Measurements from ENCODE around the gene IDH3A.
A peak's percentile ranks its signal among the peaks of the same experiment; 100 is the strongest.

IDH3A gene

DNA sequence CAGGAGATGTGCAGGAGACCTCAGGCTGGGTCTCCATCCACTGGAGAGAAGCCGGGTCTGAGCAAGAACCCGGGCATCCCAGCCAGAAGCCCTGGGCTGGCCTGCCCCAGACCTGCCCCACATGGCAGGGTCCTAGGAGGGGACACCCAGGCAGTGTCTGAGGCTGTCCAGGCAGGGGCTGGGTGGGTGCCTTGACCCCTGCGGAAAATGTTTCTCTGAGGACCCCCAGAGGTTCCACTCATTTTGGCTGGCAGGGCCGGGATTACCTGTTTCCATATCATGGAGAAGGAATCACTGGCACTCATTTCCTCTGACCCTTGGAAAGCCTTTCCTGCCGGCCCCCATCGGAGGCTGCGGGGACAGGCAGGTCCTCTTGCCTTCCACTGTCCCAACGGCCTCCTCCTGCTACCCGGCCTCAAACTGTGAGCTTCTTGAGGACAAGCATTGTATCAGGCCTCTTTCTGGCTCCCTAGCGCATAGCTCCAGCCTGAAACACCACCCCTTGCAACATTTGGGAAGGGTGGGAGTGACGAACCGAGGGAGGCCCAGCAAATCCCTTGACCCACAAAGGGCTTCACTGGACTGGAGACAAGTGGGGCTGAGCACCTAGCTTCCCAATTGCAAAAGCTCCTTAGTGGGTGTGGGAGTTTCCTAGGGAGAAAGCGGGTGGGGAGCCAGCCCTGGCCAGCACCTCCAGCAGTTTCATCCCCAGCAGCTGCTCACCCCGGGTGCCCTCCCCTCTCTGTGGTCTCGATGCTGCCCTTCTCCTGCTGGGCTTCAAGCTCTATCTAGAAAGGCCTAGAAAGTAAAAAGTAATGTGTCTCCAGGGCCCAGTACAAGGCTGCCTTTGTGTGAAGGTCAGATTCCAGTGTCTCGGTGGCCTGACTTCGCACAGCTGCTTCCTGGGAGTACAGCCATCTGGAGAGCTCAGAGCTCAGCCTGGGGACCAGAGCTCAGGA is 55.5 kb downstream of the IDH3A start:
- no peak for DNase-seq

DNA sequence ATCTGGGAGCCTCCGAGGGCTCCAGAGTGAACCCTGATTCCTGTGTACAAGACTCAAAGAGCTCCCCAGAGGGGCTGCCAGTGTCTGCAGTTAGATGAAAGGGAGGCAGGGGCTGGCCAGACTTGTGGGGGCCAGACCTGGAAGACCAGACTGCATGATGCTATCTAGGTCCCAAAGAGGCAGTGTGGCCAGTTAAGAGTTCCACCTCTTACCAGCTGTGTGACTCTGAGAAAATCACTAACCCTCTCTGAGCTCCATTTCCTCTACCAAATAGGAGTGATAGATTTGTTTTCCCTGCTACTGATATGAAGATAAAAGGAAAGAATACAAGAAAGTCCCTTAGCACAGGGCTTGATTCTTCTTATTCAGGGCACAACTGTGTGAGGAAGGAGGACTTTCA is 56.2 kb downstream of the IDH3A start:
- no peak for DNase-seq

DNA sequence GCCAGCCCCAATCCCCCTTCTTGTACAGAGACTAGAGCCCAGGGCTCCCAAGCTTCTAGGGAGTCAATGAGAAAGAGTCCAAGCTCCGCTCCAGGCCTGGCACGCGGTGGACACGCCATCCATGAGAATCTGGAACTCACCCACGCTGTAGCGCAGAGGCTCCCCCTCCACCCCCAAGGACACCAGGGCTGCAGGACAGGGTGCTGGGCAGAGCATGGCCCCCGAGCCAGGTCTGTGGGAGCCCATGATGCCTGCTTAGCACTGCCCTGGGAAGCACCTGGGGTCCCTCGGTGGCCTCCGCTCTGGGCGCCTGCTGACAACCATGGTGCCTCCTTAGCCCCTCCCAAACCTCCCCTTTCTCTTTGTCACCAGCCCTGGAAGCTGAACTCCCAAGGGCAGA is 56.7 kb downstream of the IDH3A start:
- no peak for DNase-seq

DNA sequence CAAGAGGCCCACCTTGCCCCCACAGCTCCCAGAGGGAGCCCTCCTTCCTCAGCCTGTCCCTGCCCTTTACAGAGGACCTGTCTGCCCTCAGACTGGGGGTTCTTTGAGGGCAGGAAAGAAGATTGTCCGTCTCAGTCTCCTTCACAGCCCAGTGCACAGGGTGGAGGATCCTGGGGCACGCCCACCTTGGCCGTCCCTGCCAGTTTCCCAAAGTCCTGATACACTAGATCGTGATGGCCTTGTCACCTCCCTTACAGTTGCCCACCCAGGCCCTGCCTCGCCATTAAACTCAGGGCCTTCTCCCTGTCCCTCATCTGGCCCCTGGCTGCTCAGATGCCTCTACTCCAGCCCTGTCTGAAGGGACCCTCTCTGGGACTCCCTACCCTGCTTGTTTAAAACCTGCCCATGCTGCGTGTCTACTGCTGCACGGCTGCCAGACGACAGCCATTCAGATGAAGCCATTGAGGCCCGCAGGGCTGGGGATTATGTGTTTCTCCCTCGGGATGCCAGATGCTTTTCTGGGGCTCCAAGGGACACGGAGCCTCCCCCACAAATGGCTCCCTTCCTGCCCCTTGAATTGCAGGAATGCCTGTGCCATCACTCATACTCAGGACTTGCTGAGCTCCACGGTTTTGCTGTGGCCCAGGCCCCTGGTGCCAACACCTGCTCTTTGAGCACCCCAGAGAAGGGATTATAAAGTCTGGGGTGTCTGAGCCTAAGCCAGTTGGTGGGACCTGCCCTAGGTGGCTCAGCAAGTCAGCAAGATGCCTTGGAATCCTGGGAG is 57.4 kb downstream of the IDH3A start:
- no peak for DNase-seq

GRCh38 chr15:78207110-78207458 is 57.9 kb downstream of the IDH3A start:
- no peak for DNase-seq

GRCh38 chr15:78207641-78208340 is 58.6 kb downstream of the IDH3A start:
- DNase-seq, result no peak

DNA sequence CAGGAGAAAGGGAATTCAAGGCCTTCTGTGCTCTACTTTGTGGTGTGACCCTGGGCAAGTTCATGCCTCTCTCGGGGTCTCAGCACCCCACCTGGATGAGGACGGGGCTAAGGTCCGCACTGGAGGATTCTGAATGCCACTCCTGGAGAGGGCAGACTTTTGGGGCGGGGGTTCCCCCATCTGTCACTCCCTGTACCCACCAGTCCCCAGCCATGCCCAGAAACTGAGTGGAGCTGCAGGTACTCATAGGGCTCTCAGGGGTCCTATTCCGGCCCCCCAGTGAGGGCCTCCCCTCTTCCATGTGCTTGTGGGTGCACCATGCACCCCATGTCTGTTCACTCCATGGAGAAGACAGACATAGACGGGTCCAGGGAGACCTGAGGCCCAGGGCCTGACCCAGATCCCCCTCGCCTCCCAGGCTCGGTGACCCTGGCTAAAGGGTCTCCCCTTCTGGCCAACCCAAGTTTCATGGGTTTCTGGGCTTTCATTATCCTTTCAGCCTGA is 59.2 kb downstream of the IDH3A start:
- no peak for DNase-seq

GRCh38 chr15:78208887-78209645 is 59.9 kb downstream of the IDH3A start:
- DNase-seq, result no peak

DNA sequence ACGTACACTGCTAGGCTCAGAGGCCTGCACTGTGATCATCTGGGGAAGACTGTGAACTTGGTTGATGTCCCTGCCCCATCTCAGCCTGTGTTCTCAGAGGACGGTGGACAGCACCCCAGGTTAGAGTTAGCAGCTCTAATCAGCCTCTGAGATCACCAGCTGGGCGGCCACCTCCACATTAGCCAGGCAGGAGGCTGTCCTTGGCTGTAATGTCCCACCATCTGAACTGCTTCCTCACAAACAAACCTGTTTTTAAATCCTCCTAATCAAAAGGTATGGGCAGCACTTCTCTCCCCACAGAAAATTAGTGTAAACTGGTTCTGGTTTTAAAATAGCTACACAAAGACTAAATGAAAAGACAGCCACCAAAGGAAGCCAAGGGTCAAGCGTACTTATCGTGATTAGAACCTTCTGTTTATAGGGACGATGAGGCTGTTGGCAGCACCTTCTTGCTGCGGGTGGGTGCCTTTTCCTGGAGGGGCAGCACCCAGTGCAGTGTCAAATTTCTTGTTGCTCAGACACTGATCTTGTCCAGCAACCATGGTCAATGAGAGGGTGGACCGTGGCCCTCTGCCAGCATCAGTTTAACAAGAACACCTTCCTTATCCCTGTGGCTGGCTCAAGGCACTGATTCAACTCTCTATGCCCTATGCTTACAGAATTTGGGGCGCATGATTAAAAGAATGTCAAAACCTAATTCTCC is 60.6 kb downstream of the IDH3A start:
- DNase-seq, result no peak

- DNase-seq, result no peak
Observed at GRCh38 chr15:78210349-78210717, 61.2 kb downstream of the IDH3A start.

DNA sequence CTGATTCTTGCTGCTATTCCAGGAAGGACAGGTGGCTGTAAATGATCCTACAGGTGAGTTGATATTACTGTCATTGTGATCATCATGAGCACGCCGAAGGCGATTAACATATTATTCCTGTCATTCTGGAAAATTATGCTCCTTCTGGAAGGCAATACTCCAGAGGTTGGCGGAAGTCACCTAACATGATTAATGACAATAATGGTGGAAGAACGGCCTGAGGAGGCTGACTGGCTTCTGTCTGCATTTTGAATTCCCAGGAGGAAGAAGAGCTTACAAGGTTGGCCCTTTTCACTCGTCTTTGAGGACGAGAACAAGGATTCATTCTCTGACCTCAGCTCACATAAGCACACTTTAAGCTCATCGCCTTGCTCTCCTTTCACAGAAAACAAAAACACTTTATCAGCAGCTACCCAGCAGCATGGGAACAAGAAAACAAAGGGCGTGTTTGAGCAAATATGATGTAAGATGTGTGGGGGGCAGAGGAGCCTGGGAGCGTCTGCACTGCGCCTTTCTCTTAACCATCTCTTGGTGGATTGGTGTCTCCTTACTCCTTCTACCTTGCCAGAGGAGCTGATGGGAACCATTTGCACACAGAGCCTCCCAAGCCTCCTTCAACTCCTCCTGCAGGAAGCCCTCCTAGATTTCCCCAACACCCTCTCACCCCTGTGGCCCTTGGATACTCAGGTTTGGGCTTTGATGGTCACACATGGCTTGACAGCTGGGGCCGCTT is 62.2 kb downstream of the IDH3A start:
- DNase-seq, result no peak

- no peak for DNase-seq
Observed at GRCh38 chr15:78212008-78212407, 62.8 kb downstream of the IDH3A start.

- peak; percentile 40 for DNase-seq
Observed at GRCh38 chr15:78212546-78213424, 63.6 kb downstream of the IDH3A start.

DNA sequence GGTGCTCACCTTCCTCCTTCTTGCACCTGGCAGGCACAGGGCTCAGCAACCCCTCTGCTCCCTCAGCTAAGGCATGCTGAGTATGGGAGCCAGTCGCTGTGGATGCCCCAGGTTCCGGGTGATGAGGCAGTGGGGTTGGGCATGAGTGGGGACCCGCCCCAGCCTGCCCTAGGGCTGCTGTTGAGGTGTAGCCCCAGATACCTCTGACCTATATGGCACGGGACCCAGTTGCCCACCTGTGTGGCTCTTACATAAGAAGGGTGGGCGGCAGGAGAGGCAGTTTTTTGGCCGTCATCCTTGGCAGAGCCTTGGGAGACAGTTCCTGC is 64.2 kb downstream of the IDH3A start:
- no peak for DNase-seq

- DNase-seq, result no peak
Observed at GRCh38 chr15:78213956-78214355, 64.8 kb downstream of the IDH3A start.

DNA sequence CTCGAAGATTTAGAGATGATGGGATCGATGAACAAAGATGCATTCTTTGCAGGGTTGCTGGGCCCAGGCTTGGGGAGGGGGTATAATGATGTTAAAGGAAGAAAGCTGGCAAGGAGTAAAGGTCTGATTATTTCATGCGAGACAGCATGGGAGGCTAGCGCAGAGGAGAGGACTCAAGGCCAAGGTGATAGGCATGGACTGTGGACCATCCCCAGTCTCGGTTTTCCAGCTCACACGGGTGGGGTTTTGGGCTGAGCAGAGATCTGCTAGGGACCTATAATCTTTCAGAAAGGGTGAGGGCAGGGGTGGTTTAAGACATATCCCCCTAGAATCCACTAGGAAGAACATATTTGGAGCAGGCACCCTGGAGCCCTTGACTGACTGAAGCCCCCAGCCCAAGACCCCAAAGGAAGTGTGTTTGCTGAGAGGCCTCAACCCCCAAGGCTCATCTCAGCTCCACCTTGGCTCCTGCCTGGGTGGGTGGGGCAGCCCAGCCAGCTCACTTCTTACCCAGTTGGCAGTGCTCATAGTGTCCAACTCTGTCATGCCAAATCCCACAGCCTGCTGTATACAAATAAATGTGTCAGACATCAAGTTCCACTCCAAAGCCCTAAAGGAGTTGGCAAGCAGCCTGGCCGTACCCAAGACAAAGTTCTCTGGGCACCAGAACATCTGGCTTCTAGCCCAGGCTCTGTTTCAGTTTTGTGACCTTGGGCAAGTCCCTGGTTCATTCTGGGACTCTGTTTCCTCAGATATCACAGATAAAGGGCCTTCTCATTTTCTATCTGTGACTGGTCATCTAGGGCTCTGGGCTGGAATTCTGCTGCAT is 67.3 kb downstream of the IDH3A start:
- DNase-seq, result no peak

DNA sequence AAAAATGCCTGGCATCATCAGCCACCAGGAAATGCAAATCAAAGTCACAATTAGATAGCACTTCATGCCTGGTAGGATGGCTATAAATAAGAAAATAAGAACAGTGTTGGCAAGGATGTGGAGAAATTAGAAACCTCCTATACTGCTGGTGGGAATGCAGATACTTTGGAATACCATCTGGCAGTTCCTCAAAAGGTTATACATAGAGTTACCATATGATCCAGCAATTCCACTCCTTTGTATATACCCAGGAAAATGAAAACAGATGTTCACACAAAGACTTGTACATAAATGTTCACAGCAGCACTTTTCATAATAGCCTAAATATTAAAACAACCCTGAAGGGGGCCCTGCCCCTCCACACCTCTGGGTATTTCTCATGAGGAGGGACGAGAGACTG is 71.6 kb downstream of the IDH3A start:
- no peak for DNase-seq

Measured in amniotic stem cell (primary cell).